K562 (cell line): ENCODE results near the gene IGDCC3.
"Not testable (repeated sequence)": the region's sequence is repeated elsewhere in the genome, so short reads cannot be mapped to it uniquely, and the experiment has no call there.

Source experiments
- E4F1 ChIP-seq: fragments of 250-450 bp; sonication (Bioruptor Pico); IDR thresholded peaks from 2 replicates; pipeline ENCODE4 v1.5.0; 2021; ENCODE audit warnings: mild to moderate bottlenecking, borderline replicate concordance
- EZH2 ChIP-seq: IDR thresholded peaks from 2 replicates; pipeline ENCODE4 v1.6.1; 2012; ENCODE audit warnings: low read depth, mild to moderate bottlenecking, inconsistent platforms, low read length, borderline replicate concordance
- FOXJ3 ChIP-seq: sonication (generic); formaldehyde crosslinking; IDR thresholded peaks from 2 replicates; pipeline ENCODE4 v1.4.0; 2020; ENCODE audit warnings: mild to moderate bottlenecking, missing genetic modification reagents
- FUS ChIP-seq: fragments of 200-400 bp; formaldehyde crosslinking; optimal IDR thresholded peaks from 2 replicates; pipeline ENCODE3; 2017; ENCODE audit warnings: low read depth, low read length
- JUNB ChIP-seq: fragments of 450-650 bp; formaldehyde crosslinking; conservative IDR thresholded peaks from 2 replicates; pipeline ENCODE4 v1.4.0; 2020; ENCODE audit warnings: mild to moderate bottlenecking
- MCM7 ChIP-seq, 2 experiments: fragments of 450-650 bp; IDR thresholded peaks; 2 replicates each; pipeline ENCODE4 v1.6.1; 2016 to 2018
- POLR2AphosphoS2 ChIP-seq: IDR thresholded peaks from 2 replicates; pipeline ENCODE4 v1.6.1; 2012; ENCODE audit warnings: low read length, improper control_type of control experiment
- SIN3B ChIP-seq: fragments of 450-650 bp; IDR thresholded peaks from 2 replicates; pipeline ENCODE4 v1.6.1; 2017; ENCODE audit warnings: low read depth, mild to moderate bottlenecking, moderate library complexity
- SIX5 ChIP-seq, 2 experiments: IDR thresholded peaks; 2 replicates each; pipeline ENCODE4 v1.6.1; 2011; ENCODE audit warnings: low read length in 2 of 2, borderline replicate concordance in 1 of 2, low read depth in 1 of 2, mild to moderate bottlenecking in 1 of 2, moderate library complexity in 1 of 2; ENCODE audit not compliant: insufficient read depth in 1 of 2
- TAF15 ChIP-seq: fragments of 200-400 bp; formaldehyde crosslinking; IDR thresholded peaks from 2 replicates; pipeline ENCODE4 v1.6.1; 2017; ENCODE audit warnings: mild to moderate bottlenecking, low read depth, low read length, moderate library complexity
- ZNF23 ChIP-seq: fragments of 250-450 bp; sonication (Bioruptor Pico); IDR thresholded peaks from 2 replicates; pipeline ENCODE4 v1.4.0; 2020; ENCODE audit warnings: mild to moderate bottlenecking
- ZNF41 ChIP-seq: fragments of 250-450 bp; sonication (Bioruptor Pico); conservative IDR thresholded peaks from 2 replicates; pipeline ENCODE4 v1.4.0; 2020; ENCODE audit warnings: mild to moderate bottlenecking
- TF ChIP-seq, protein P1 (sequence below), 3 experiments: IDR thresholded peaks in 2 of 3; conservative IDR thresholded peaks in 1 of 3; 2 replicates each; pipeline ENCODE4 v1.5.1; 2011 to 2012; ENCODE audit warnings: low read length in 3 of 3, mild to moderate bottlenecking in 3 of 3, control low read depth in 2 of 3, improper control_type of control experiment in 1 of 3, inconsistent platforms in 1 of 3, low read depth in 1 of 3, mixed read lengths in 1 of 3, moderate library complexity in 1 of 3; ENCODE audit not compliant: insufficient read depth in 2 of 3

GRCh38 chr15:65347756-65348155 lies 30.0 kb downstream of the IGDCC3 start:
- not testable (repeated sequence) for TF ChIP-seq FOXJ3 (CRISPR knock-in tag); JUNB; ZNF41 (CRISPR knock-in tag); SIN3B; FUS; SIX5 (IDR thresholded peaks at IDR 0.05; ENCODE audit: borderline replicate concordance in 1 of 2, insufficient read depth in 1 of 2, low read depth in 1 of 2, low read length in 2 of 2); POLR2AphosphoS2; ZNF23 (CRISPR knock-in tag); MCM7 (IDR thresholded peaks at IDR 0.05); TAF15; E4F1 (CRISPR knock-in tag); EZH2
- TF ChIP-seq, protein P1, sequence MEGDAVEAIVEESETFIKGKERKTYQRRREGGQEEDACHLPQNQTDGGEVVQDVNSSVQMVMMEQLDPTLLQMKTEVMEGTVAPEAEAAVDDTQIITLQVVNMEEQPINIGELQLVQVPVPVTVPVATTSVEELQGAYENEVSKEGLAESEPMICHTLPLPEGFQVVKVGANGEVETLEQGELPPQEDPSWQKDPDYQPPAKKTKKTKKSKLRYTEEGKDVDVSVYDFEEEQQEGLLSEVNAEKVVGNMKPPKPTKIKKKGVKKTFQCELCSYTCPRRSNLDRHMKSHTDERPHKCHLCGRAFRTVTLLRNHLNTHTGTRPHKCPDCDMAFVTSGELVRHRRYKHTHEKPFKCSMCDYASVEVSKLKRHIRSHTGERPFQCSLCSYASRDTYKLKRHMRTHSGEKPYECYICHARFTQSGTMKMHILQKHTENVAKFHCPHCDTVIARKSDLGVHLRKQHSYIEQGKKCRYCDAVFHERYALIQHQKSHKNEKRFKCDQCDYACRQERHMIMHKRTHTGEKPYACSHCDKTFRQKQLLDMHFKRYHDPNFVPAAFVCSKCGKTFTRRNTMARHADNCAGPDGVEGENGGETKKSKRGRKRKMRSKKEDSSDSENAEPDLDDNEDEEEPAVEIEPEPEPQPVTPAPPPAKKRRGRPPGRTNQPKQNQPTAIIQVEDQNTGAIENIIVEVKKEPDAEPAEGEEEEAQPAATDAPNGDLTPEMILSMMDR (IDR thresholded peaks at IDR 0.05 in 2 of 3, conservative IDR thresholded peaks at IDR 0.05 in 1 of 3; ENCODE audit: insufficient read depth in 2 of 3, low read depth in 1 of 3, low read length in 3 of 3), result not testable (repeated sequence)
